Activated gamma-delta T cell (primary cell): ENCODE data around the gene PNMA6F.
"Not testable (repeated sequence)": the region's sequence is repeated elsewhere in the genome, so short reads cannot be mapped to it uniquely, and the experiment has no call there.

ENCODE experiments used
- DNase-seq: peaks from one replicate; lab custom pipeline; 2025; lab: John Stamatoyannopoulos, UW

PNMA6F gene

GRCh38 chrX:153334654-153335295 lies 13.2 kb upstream of the PNMA6F start:
- no peak for DNase-seq

- DNase-seq: peak; percentile 71
Measured at GRCh38 chrX:153333821-153334653, 12.5 kb upstream of the PNMA6F start, which contains the start of gene ZNF275. Gene ZNF275 (plus strand): TSS chrX:153334153. CDS start chrX:153336680, 2,527 bp downstream.

DNA sequence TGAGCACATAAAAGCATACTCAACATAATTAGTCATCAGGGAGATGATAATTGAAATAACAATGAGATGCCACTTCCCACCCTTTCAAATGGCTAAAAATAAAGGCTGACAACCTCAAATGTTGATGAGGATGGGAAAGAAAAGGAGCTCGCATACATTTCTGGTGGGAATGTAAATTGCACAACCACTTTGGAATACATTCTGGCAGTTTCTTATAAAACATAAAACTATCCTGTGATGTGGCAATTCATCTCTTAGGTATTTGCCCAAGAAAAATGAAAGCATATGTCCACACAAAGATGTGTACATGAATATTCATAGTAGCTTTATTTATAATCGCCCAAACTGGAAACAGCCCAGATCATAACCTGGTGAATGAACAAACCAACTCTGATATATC lies 11.7 kb upstream of the PNMA6F start:
- no peak for DNase-seq

DNA sequence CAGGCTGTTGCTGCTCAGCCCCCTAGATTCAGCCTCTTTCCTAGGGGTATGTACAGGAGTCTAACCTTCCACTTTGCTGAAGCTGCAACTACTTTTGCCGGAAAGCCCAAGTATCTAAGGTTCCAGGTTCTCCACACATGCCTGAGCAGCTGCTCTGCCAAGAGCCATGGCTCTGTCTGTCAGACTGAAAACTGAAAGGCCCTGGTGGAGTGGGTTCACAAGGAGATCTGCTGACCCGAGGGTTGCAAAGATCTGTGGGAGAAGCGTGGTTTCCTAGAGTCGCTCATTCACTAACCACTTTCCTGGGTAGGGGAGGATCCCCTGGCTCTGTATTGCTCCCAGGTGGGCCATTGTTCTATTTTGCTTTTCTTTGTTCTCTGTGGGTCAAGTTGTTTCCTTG lies 6.0 kb upstream of the PNMA6F start:
- DNase-seq: no peak

- DNase-seq: no peak
Measured at GRCh38 chrX:153320555-153321184, 897 bp downstream of the PNMA6F start.

- DNase-seq: not testable (repeated sequence)
Measured at GRCh38 chrX:153320047-153320443, 1.5 kb downstream of the PNMA6F start.

GRCh38 chrX:153319295-153320046 lies 2.1 kb downstream of the PNMA6F start:
- no peak for DNase-seq

DNA sequence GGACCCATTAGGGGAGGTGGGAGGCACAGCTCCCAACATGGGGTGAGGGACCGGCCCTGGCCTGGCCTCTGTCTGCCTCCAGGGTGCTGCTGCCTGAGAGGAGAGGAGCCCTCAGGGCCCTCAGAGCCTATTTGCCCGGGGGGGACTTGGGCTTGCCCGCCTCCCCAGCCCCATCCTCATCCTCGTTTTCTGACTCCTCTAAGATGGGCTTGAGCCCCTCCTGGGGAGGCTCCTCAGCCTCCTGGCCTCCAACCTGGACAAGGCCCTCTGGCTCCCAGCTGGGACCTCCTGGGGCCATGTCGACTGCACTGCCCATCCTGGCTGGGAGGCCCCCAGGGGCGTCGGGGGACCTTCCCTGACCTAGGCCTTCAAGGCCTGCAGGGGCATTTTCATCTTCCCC lies 2.8 kb downstream of the PNMA6F start:
- DNase-seq: no peak

GRCh38 chrX:153317996-153318722 lies 3.4 kb downstream of the PNMA6F start:
- no peak for DNase-seq

GRCh38 chrX:153317306-153317705 lies 4.3 kb downstream of the PNMA6F start:
- DNase-seq: no peak

- DNase-seq: no peak
Measured at GRCh38 chrX:153312842-153313241, 8.7 kb downstream of the PNMA6F start.

GRCh38 chrX:153312041-153312440 lies 9.5 kb downstream of the PNMA6F start:
- DNase-seq: no peak

DNA sequence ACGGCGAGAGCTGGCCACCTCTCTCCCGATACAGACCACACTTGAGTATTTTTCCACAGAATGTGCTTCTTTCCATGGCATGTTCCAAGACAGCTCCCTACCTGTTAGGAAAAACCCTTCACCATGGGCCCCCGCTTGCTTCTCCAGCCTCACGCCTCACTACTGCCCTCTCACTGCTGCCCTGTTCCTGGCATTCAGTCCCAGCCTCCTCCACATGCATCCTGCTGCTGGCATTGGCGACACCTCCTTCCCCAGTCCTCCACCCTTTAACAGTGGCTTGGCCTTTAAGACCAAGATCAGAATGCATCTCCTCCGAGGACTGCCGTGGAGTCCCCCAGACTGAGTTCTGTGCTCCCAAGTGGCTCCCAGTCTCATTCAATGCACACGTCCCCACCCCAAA lies 10.7 kb downstream of the PNMA6F start:
- DNase-seq: no peak

DNA sequence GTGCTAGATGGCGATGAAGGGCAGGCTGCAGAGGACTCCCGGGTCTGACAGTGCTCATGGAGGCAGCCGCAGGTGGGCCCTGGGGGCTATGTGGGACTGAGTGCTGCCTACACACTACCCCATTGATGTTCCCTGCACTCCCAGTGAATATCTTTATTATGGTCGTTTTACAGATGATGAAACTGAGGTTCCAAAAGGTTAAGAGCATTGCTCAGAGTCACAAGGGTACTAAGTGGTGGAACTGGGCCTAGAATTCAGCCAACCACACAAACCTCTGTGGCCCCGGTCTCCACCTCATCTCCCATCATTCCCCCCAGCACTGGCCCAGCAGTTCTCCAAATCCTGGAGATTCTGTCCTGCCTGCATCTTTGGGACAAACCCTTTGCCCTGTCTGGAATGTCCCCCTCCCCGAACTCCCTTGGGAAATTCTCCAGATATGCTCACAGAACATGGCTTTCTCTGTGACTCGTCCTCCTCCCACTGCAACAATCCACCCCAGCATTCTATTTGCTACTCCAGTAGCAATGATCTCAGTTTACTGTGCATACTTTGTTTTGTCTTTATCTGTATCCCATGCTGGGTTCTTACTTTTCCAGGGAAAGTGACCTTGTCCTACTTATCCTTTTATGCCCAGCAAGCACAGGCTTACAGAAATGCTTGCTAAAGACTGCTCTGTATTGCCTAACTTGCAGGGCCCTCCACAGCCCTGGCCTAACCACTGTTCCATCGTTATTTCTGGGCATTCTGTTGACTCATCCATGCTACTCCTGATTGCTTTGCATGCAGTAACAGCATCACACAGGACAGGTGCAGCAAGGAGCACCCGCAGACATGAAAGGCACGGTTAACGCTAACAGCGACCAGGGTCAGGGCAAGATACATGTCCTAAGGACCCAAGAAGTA lies 14.0 kb downstream of the PNMA6F start:
- DNase-seq: no peak

- no peak for DNase-seq
Measured at GRCh38 chrX:153306527-153307115, 14.9 kb downstream of the PNMA6F start.

DNA sequence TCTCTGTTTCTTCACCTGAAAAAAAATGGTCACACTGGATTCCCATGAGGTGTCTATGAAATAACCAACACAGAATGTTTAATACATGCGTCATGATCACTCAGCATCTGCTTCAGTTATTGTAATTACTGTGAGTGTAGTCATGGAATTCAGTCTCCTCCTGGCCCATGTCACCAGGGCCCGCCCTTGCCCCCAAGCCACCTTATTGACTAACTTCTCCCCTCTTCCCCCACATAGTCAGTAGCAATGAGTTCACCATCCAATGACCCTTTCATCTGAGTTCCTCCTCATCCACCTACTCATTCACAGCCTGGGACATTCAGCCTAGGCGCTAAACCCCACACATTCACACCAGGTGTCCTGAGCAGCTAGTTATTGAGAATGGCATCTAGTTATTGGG lies 15.6 kb downstream of the PNMA6F start:
- DNase-seq: no peak

DNA sequence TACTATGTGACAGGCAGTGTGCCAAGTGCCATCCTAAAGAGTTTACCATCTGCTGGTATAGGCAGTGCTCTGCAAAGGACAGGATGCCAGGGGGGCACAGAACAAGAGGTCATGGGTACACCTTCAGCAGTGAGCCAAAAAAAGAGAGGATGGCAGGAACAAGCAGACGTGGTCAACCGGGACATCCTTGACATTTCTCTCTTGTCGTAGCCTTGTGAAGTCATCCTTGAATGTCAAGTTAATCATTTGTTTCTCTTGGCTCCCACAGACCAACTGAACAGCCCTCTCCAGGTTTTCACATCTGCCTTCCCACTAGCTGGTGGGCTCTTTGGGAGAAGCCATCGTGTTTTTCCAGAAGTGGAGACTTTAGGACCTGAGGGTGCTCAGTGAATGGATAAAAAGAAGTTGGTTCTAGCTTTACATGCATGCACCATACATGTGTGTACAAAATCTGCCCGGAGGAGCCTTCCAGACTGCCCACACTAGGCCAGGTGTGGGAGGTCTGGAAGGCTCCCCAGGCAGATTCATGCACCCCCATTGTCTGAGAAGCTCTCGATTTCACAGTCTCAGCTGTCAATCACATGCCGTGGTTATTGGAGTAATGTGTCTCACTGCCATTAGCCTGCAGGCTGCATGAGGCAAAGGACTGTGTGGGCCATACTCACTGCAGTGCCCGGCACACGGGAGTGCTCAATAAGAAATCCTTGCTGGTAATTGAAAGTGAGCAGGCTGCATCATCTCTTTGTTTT lies 16.4 kb downstream of the PNMA6F start:
- DNase-seq: no peak

- no peak for DNase-seq
Measured at GRCh38 chrX:153303276-153304262, 18.0 kb downstream of the PNMA6F start.
